Smooth muscle cell of the umbilical artery (primary cell): ENCODE data around the gene LLCFC1. TPM values are rescaled to one million over a fixed set of nuclear protein-coding genes. Genes with fewer than 3 reads are reported as not detected.

Experiments used
- total RNA-seq: library from RNA; depleted of rRNA; stranded (reverse); fragments of >200 nt; gene quantifications from 2 replicates; pipeline ENCODE4 v1.2.3, GENCODE V29; 2014

LLCFC1 gene
- not detected in 2 replicates for total RNA-seq

GRCh38 chr7:142939226-142939910, at the start of gene LLCFC1:
TSS of gene LLCFC1 (plus strand) at chr7:142939484. CDS start at chr7:142939622, 138 bp downstream.

GRCh38 chr7:142933624-142934023, 5.7 kb upstream of the LLCFC1 start, which contains the start of gene TRPV5:
TSS of gene TRPV5 (minus strand) at chr7:142933746. CDS start at chr7:142933459, 287 bp downstream.

DNA sequence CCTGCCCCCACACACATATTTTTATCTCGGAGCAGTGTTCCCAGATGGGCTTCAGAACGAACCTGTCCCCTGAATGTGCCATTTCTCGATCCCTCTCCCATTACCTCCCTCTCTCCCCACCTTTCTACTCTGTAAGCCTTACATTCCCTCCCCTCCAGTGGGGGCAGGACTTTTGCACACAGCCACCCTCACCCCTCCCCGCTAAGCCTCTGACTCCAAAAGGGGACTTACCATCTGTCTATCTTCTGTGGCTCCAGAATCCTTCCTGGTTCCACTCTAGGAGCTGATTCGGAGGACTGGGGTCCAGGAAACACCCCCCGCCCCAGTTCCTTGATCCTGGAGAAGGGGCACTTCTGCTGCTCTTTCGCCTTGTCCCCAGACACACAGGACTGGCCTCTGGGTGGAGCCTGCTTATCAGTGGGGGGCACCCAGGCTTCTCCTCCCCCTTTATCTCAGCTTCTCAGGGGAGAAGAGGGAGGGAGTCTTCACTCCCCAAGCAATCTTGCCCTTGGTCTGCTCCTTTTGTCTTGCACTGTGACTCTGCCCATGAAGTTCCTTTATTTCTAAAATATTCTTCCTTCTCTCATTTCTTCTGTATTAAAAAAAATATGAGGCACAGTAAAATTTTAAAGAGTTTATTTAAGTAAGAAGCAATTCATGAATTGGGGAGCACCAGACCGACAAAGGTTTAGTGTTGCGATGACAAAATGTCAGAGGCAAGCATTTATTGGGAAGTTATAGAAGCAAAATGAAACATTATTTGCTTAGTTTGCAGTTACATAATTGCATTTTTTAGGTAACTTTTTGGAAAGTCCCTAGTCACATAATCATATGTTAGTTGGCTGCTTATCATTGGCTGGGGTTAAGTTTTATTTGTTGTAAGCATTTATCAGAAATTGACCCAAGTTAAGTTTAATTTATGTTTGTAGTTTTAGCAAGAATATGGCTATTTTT, 23.0 kb downstream of the LLCFC1 start, which contains the start of gene KEL:
TSS of gene KEL (minus strand) at position 391 of the 954 bp plus-strand sequence. CDS start at position 234, 157 bp downstream.

Other genes with a start within 250 kb of the LLCFC1 start
- not detected in 2 replicates for gene PRSS1, start 190.0 kb upstream of the LLCFC1 start, total RNA-seq
- not detected in 2 replicates for gene PRSS2, start 168.5 kb upstream of the LLCFC1 start, total RNA-seq
- gene EPHB6, start 84.4 kb upstream of the LLCFC1 start, total RNA-seq = 2.6 and 3.6 TPM in 2 replicates
- not detected in 2 replicates for gene TRPV6, start 53.7 kb upstream of the LLCFC1 start, total RNA-seq
- not detected in 2 replicates for gene TRPV5, start 5.7 kb upstream of the LLCFC1 start, total RNA-seq
- gene KEL, start 22.9 kb downstream of the LLCFC1 start, total RNA-seq = not detected in 2 replicates
- gene OR9A2, start 87.6 kb downstream of the LLCFC1 start, total RNA-seq = not detected in 2 replicates
- not detected in 2 replicates for gene OR6V1, start 112.9 kb downstream of the LLCFC1 start, total RNA-seq
- gene PIP, start 192.6 kb downstream of the LLCFC1 start, total RNA-seq = not detected in 2 replicates
- gene TAS2R39, start 243.9 kb downstream of the LLCFC1 start, total RNA-seq = not detected in 2 replicates